ENCODE data around the gene SPINT3. TPM values are rescaled to one million over a fixed set of nuclear protein-coding genes. Genes with fewer than 3 reads are reported as not detected.

SPINT3 gene
- total and polyA plus RNA-seq, 10 of the 15 experiments (the other 5 are each of a cell fraction or from before 2014, with no cell fraction given) = not detected

DNA sequence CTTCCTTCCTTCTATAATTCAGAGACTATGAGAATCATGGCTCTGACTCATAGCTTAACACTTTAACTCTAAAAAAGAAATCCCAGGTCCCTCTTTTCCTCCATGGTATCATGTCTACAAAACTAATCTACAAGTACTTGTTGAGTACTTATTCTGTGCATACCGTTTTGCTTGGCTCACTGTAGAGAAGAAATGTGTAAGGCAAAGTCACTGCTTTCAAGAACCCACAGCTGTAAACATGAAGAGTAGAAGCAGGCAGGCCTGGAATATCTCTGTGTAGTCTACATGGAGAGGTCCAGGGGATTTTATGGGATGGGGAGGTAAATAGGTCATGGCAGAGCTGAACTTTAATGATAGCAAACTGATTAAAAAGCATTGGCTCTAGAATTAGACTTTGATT is 13.8 kb downstream of the SPINT3 start:
- Histone ChIP-seq H3K36me3 (ENCODE audit: control insufficient read depth in 2 of 2, insufficient read depth in 2 of 2, low read length in 1 of 2) (no peaks in the 10 kb centered on the region), H3K4me2 (ENCODE audit: control insufficient read depth, insufficient read depth) (no peak overlapping the region), H2AFZ (ENCODE audit: control insufficient read depth, low read depth, low read length) (no peak overlapping the region), H3K27me3 (replicated peaks in 1 of 2; ENCODE audit: control insufficient read depth in 2 of 2, insufficient read depth in 2 of 2, low read length in 1 of 2) (peaks cover 0 to 3% of the 10 kb centered on the region in 2 experiments; a peak in 1 of 4 replicates), H3K4me1 (ENCODE audit: control insufficient read depth, insufficient read depth, low read length) (no peaks in the 10 kb centered on the region), H3K9me3 (replicated peaks; ENCODE audit: control insufficient read depth, insufficient read depth, low read length) (no peaks in the 10 kb centered on the region), H4K20me1 (ENCODE audit: control insufficient read depth, insufficient read depth) (no peaks in the 10 kb centered on the region), H3K9ac (ENCODE audit: control insufficient read depth, insufficient read depth, low read length) (no peak overlapping the region), H3K27ac (ENCODE audit: control insufficient read depth, insufficient read depth) (no peak overlapping the region), H3K4me3 (no peak overlapping the region), H3K79me2 (ENCODE audit: control insufficient read depth, insufficient read depth, low read length) (no peaks in the 10 kb centered on the region)
- no peak for FAIRE-seq
- no peak for ATAC-seq
- ChIA-PET SMC1A (ENCODE audit: uncharacterized antibody, unreplicated experiment) (no interaction called here), POLR2A (interaction anchor here (1.1 kb wide), 1 partner anchor 37 kb away, joined by 3 read pairs; no protein-coding TSS in a partner anchor), RAD21 (ENCODE audit: unreplicated experiment) (no interaction called here), CTCF (interaction anchor here (0.7 kb wide), 1 partner anchor 139 kb away, joined by 3 read pairs; no protein-coding TSS in a partner anchor)
- TF ChIP-seq CHD2 (IDR thresholded peaks at IDR 0.05; ENCODE audit: borderline replicate concordance, low read depth, low read length) (no peak), BMI1 (IDR thresholded peaks at IDR 0.05; ENCODE audit: borderline replicate concordance) (no peak), SP1 (IDR thresholded peaks at IDR 0.05; ENCODE audit: low read depth, low read length) (no peak)
- TF ChIP-seq, protein P1, sequence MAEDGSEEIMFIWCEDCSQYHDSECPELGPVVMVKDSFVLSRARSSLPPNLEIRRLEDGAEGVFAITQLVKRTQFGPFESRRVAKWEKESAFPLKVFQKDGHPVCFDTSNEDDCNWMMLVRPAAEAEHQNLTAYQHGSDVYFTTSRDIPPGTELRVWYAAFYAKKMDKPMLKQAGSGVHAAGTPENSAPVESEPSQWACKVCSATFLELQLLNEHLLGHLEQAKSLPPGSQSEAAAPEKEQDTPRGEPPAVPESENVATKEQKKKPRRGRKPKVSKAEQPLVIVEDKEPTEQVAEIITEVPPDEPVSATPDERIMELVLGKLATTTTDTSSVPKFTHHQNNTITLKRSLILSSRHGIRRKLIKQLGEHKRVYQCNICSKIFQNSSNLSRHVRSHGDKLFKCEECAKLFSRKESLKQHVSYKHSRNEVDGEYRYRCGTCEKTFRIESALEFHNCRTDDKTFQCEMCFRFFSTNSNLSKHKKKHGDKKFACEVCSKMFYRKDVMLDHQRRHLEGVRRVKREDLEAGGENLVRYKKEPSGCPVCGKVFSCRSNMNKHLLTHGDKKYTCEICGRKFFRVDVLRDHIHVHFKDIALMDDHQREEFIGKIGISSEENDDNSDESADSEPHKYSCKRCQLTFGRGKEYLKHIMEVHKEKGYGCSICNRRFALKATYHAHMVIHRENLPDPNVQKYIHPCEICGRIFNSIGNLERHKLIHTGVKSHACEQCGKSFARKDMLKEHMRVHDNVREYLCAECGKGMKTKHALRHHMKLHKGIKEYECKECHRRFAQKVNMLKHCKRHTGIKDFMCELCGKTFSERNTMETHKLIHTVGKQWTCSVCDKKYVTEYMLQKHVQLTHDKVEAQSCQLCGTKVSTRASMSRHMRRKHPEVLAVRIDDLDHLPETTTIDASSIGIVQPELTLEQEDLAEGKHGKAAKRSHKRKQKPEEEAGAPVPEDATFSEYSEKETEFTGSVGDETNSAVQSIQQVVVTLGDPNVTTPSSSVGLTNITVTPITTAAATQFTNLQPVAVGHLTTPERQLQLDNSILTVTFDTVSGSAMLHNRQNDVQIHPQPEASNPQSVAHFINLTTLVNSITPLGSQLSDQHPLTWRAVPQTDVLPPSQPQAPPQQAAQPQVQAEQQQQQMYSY (CRISPR knock-in tag; IDR thresholded peaks at IDR 0.05) = no peak
- WGBS (ENCODE audit: insufficient coverage, insufficient replicate concordance, low lambda C conversion rate, missing lambda C conversion rate) = 0% methylated on average over 1 of the region's 1 CpG
- BruUV-seq (replicated peaks) = no TSS peak
- in situ Hi-C loops (cut with MboI) = no loop called here
- intact Hi-C loops (cut with micrococcal nuclease; ENCODE audit: unreplicated experiment) = no loop called here
- DNase-seq (ENCODE audit: low read depth, low spot score) = no peak

All from GM12878 (cell line).